Activated naive CD4-positive, alpha-beta T cell (primary cell): ENCODE data around the gene SNAP47.

Experiments
- DNase-seq, 4 experiments: peaks; one replicate each; lab custom pipeline; 2025; lab: John Stamatoyannopoulos, UW

SNAP47 gene

DNA sequence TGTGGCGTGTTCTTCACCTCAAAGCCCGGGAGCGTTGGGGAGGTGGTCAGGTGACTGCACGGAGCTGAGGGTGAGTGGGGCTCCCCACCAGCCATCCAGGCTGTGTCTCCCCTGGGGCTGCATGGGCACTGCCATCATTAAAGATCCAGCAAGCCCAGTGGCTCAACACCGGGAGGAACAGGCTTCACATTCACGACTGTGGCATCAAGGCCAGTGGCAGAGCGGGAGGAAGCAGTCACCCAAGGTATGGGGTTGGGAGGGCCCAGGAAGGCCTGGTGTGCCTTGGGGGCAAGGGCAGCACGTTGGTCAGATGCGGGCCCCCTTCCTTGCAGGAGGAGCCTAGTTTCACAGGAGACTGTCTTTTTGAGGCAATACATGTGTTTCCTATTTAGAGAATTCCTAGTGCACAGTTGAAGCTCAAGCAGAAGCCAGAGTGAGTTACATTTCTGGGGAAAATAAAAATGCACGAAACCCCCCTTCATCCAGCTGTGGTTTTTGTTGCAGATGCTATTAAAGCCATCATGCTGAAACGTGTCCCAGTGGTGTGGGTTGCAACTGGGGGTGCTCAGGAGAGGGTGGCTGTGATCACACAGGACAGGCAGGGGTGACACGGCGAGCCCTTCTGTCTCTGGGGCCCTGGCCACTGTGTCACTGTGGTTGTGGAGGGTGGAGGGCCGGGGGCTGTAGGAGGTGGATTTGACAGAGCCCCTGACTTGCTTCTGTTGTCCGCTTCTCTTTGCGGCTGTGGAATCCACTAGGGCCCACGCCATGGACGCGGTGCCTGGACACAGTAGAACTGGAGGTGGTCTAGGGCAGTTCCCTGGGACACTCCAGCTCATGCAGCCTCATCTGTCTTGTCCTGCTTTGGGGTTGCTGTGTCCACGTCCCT is 34.1 kb downstream of the SNAP47 start:
- DNase-seq: no peak

DNA sequence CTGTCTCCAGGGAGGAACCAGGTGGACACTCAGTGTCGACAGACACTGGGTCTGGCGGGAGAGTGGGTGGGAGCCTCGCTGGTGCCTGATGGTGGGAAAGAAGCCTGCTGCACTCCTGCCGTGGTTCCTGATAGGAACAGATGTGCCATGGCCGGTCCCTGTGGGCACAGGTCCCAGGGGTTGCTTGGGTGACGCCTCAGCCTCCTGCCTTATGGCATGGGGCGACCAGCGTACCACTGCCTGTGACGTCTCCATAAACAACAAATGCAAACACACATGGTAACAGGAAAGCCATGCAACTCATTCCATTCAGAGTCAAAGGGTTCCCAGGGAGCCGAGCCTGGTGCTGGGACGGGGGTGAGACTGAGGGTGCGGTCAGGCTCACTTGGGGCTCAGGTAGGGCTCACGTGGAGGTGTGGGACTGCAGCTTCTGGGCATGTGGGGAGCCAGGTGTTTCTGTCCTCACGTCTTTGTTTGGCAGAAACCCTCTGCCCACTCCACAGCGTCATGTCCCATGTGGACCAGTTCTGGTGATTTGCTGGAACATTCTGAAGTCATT is 34.8 kb downstream of the SNAP47 start:
- no peak for DNase-seq

GRCh38 chr1:227770812-227771211 is 35.6 kb downstream of the SNAP47 start:
- no peak for DNase-seq

- DNase-seq: no peak
Measured at GRCh38 chr1:227771326-227771725, 36.1 kb downstream of the SNAP47 start.

DNA sequence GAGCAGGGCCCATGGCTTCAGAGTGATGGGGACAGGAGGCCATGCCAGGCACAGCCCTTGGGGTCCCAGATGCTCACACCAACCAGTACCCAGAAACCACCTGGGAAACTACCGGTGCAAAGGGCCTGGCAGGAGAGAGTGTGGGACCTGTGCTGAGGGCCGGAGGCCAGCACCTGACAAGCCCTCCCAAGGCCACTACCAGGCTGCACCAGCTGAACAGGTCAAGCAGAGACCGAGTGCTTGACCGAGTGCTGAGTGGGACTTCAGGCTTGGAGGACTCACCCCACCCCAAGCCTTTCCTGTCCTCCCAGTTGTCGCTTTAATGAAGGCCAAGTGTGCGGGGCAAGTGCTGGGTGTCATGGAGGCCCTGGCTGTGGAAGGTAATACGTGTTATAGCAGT is 36.5 kb downstream of the SNAP47 start:
- no peak for DNase-seq

DNA sequence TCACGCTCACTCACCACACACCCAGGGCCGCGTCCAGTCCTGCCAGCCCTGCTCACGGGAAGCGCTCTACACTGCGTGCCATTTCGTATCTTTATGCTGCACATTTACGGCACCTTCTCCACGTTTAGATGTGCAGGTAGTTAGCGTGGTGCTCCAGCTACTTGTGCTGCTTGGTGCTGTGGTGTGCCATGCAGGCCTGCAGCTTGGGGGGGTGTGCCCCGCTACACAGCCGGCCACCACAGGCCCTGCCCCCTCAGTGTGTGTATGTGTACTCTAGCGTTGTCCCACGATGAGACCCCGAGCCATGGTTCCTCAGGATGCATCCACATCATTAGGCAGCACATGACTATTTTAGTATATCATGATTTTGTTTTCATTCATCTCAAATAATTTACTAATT is 38.3 kb downstream of the SNAP47 start:
- DNase-seq: no peak

DNA sequence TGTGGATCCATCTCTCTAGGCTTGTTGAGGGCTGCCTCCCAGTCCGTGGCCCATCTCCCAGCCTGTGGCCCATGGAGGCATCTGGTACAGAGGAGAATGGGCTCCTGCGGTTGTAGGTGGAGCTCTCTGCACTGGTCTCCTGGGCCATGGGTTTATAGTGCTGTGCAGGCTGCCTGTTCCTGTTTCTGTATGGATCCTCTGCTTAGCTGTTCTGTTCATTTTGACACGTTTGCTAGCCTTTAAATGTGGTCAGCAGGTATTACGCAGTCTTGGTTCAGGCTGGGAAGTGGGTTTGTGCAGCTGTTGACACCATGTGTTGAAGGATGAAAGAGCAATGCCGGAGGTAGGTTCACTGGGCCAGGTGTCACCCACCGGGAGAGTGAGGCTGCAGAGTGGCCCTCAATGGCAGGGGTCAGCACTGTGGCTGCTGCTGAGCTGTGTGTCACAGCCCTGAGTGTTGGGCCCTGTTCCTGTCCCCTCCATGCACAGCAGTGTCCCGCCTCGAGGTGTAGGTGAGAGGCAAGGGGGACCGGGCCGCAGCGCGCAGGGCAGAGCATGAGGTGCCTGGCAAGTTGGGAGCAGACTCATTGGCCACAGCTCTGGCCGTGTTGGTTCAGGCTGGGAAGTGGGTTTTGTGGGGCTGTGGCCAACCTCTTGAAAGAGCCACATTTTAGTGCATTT is 39.0 kb downstream of the SNAP47 start:
- no peak for DNase-seq

GRCh38 chr1:227774821-227775661 is 39.8 kb downstream of the SNAP47 start:
- no peak for DNase-seq

DNA sequence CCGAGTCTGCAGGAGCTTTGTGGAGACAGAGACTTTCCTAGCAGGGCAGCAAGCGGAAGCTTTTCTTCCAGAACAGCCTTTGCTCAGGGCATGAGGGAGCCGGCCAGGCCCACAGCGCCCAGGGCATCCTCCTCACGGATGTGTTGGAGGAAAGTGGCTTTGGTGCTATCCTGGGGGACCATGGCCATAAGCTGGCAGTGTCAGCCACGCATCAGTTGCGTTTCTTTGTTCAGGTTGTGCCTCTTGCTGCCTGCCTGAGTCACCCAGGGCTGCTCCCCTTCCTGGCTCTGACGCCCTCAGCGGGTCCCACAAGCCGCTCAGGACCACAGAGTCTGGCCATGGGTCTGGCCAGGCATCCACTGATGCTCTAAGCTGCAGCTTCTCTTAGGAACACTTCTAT is 40.6 kb downstream of the SNAP47 start:
- DNase-seq: no peak

- no peak for DNase-seq
Measured at GRCh38 chr1:227776331-227776771, 41.1 kb downstream of the SNAP47 start.

GRCh38 chr1:227777156-227777555 is 41.9 kb downstream of the SNAP47 start:
- no peak for DNase-seq

DNA sequence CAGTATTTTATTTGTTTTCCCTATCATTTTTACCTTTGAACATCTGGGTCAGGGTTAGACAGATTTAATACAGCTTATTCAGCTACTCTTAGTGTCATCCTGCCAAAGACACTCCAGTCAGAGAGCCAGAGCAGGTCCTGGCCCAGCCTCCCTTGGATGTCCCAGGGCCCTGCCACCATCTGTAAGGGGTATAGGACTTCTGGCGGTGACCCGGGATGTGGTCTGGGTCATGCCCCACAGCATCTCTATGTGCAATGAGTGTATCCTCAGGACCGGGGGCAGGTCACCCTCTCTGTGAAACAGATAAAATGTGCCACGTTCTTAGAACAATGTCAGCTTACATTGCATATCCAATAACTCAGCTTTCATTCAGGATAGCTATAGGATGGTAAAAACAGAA is 42.4 kb downstream of the SNAP47 start:
- no peak for DNase-seq

GRCh38 chr1:227778401-227778947 is 43.2 kb downstream of the SNAP47 start:
- no peak for DNase-seq

DNA sequence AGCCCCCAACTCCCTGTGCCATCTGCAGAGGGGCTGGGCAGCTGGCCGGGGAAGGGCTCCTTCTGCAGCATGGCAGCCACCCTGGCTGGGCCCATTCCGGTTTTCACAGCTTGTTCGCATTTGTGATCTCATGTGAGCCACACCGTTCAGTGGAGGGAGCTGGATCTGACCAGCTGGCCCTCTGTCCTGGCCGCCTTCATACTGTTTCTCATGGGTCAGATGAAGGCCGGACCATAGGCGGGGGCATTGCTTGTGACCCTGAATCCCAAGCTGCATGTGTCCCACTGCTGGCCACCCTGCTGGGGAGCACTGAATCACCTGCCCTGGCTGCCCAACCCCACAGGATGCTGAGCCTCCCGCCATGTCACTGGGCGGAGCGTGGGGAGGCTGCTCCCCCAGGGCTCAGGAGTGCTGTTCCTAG is 43.8 kb downstream of the SNAP47 start:
- DNase-seq: no peak

GRCh38 chr1:227779685-227780084 is 44.5 kb downstream of the SNAP47 start:
- DNase-seq: no peak

- DNase-seq: no peak
Measured at GRCh38 chr1:227780101-227781044, 45.1 kb downstream of the SNAP47 start.

GRCh38 chr1:227781314-227781930 is 46.2 kb downstream of the SNAP47 start:
- no peak for DNase-seq

GRCh38 chr1:227782226-227782625 is 47.0 kb downstream of the SNAP47 start:
- no peak for DNase-seq

DNA sequence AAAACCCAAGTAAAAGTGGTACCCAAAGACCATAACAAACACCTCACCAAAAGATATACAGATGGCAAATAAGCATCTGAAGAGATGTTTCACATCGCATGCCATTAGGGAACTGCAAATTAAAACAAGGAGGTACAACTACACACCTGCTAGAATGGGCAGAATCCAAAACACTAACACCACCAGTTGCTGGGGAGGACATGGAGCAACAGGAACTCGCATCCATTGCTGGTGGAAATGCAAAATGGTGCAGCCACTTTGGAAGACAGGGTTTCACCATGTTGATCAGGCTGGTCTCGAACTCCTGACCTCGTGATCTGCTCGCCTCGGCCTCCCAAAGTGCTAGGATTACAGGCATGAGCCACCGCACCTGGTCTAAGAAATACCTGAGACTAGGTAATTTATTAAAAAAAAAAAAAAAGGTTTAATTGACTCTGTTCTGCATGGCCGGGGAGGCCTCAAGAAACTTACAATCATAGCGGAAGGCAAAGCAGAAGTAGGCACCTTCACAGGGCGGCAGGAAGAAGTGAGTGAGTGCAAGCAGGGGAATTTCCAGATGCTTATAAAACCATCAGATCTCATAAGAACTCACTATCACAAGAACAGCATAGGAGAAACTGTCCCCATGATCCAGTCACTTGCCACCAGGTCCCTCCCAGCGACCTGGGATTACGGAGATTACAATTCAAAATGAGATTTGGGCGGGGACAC is 50.0 kb downstream of the SNAP47 start:
- DNase-seq: no peak
